ELR (cell line): Measurements from ENCODE around the gene COX8C.

ENCODE experiments used
- DNase-seq: peaks from one replicate; pipeline ENCODE4 v3.0.0-alpha.2; 2015; ENCODE audit warnings: low read depth

The COX8C gene

GRCh38 chr14:93346926-93347721 is at the start of gene COX8C:
COX8C (plus strand) TSS chr14:93347182; CDS start chr14:93347269, 87 bp downstream.
- DNase-seq, result no peak

GRCh38 chr14:93299416-93299815 is 47.6 kb upstream of the COX8C start:
- no peak for DNase-seq

GRCh38 chr14:93299866-93300265 is 47.1 kb upstream of the COX8C start:
- DNase-seq, result no peak

DNA sequence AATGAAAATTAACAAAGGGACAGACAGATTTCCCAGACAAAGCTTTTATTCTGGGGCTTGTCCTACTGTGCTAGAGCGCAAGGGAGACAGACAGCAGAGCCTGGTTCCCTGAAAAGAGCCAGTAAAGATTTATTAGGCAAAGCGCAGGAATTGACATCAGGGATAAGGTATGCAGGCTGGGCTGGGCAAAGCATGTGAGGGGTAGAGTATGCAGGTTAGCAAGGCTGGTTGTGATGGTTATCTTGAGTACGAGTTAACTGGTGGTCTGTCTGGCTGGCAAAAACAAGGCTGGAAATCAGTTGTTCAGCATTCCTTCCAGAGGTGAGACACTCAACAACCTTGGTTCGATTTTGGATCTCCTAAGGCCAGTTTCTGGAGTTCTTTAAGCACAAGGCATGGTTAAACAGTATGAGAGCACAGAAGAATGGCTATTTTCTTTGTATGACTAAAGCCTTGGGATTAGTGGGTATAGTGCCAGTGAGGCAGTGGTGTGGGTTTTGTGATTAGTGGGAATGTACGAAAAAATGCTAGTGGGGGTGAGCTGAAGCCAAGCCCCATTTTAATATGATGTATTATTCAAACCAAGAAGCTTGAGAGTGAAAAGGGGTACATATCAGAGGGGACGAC is 45.0 kb upstream of the COX8C start:
- DNase-seq, result no peak

GRCh38 chr14:93302688-93303581 is 44.0 kb upstream of the COX8C start:
- DNase-seq, result no peak

DNA sequence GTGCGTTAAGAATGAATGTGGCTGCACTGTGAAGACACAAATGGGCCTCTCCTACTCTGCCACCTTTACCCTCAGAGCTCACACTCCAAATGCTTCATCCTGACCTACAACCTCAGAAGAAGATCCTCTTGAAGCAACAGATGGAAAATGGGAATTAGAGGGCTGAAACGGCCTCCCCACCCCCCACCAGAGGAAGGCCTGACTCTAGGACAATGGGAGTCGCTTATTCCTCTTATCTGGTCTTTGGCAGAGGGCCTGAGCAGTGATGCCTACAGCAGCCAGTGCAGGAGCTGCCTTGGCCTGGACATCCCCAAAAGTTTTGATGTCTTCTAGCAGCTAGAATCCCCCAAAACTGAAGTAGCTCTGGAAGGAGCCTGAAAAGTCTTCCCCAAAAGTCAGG is 43.3 kb upstream of the COX8C start:
- no peak for DNase-seq

DNA sequence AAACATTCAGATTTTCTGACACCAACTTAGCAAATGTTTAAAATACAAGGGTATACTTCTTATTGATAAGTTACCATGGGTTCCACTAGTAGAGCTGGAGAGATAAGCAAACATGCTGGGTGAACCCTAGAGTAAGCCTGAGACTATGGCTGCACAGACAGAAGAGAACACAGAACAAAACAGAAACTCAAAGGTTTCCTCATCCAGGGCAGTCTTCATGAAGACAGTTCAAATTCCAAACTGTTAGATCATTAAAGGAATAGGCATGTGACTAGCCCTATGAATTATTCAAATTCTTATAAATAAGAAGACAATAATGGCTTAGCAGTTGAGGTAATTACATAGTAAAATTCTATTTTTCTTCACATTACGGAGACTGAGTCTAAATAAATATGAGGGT is 42.2 kb upstream of the COX8C start:
- peak; percentile 35 for DNase-seq

DNA sequence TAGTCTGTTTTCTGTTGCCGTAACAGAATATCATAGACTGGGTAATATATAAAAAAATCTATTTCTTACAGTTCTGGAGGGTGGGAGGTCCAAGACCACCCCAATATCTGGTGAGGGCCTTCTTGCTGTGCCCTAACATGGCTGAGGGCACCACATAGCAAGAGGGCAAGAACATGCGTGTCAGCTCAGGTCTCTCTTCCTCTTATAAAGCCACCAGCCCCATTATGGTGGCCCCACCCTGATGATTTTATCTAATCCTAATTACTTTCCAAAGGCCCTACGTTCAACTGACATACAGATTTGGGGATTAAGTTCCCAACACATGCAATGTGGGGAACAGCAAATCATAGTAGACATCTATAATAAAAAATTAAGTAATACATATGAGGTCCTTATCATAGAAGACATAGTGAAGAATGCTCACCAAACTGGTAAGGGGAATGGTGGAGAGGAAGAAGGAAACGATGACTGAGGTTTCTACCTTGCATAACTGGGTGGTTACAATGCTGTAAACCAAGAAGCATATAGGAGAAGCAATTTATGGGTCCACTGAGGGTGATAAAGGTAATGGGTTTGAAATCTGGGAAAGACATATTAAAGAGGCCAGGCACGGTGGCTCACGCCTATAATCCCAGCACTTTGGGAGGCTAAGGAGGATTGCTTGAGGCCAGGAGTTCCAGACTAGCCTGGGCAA is 41.1 kb upstream of the COX8C start:
- DNase-seq, result no peak

GRCh38 chr14:93306812-93307211 is 40.2 kb upstream of the COX8C start:
- DNase-seq, result no peak

GRCh38 chr14:93308686-93309345 is 38.2 kb upstream of the COX8C start:
- no peak for DNase-seq

GRCh38 chr14:93309427-93309966 is 37.5 kb upstream of the COX8C start:
- no peak for DNase-seq

DNA sequence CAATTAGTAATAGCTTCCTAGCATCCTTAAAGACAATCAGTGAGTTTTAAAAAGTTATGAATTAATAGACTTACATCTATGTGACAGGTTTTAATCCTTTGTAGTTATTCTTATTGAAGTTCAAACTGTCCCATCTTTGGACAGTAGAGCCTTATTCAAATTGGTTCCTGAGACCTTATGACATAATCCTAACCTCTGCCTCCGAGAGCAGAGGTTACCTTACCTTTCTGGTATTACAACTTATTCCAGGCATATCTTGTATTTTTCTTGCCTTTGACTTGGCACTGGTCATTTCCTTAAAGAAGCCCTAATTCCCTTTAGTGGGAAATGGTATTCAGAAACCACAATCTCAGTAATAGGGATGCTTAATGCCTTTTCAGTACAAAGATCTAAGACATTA is 35.9 kb upstream of the COX8C start:
- DNase-seq, result no peak

DNA sequence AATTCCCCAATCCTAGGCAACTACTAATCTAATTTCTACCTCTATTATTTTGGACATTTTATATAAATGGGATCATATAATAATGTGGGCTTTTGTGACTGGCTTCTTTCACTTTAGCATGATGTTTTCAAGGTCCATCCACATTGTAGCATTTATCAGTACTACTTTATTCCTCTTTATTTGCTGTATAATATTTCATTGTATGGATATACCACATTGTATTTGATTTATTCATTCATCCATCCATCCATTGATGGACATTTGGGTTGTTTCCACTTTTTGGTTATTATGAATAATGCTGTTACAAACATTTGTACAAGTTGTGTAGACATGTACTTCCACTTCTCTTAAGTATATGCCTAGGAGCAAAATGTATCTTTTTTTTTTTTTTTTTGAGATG is 31.4 kb upstream of the COX8C start:
- no peak for DNase-seq

- DNase-seq, result no peak
These were observed 30.3 kb upstream of the COX8C start for GRCh38 chr14:93316716-93317115.

DNA sequence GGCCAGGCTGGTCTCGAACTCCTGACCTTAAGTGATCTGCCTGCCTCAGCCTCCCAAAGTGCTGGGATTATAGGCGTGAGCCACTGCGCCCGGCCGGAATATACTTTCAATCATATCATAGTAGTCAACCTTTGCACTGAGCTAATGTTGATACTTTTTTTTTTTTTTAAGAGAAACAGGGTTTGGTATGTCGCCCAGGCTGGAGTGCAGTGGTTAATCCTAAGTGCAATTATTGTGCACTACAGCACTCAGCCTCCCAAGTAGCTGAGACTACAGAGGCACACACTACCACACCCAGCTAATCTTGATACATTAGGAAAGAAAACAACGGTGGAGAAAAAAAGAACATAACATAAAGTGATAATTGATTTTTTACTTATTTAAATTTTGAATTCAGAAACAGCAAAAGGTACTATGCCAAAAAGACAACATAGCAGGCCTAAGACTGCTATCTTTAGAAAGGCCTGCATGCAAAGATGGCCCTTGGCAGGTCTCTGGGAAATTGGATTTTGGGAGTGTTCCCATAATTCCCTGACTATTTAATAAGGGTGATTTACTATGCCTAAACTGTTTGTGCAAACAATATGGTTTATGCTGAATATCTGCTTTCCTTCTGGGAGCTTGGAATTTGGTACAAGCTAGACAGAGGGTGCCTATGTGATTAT is 29.6 kb upstream of the COX8C start:
- no peak for DNase-seq

GRCh38 chr14:93317875-93318807 is 28.8 kb upstream of the COX8C start:
- DNase-seq, result peak; percentile 75

DNA sequence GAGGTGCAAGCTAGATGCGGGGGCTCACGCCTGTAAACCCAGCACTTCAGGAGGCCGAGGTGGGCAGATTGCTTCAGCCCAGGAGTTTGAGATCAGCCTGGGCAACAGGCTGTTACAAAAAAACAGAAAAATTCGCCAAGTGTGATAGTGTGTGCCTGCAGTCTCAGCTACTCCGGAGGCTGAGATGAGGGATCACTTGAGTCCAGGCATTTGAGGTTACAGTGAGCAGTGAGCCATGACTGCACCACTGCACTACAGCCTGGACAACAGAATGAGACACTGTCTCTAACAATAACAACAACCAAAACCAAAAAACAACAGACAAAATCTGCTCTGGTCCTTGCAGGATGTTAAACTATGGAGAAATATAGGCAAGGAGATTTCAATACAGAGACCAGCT is 28.1 kb upstream of the COX8C start:
- DNase-seq, result peak; percentile 55

- DNase-seq, result no peak
These were observed 27.5 kb upstream of the COX8C start for GRCh38 chr14:93319494-93319893.

- DNase-seq, result no peak
These were observed 27.0 kb upstream of the COX8C start for GRCh38 chr14:93319958-93320357.

- no peak for DNase-seq
These were observed 26.5 kb upstream of the COX8C start for GRCh38 chr14:93320489-93320888.
